ENCODE measurements around the gene NPL. TPM values are rescaled to one million over a fixed set of nuclear protein-coding genes. Genes with fewer than 3 reads are reported as not detected.

NPL gene
- total and polyA plus RNA-seq, 2 of the 13 experiments (the other 11 are each of a cell fraction or from before 2014, with no cell fraction given), result 0.03 to 0.04 TPM

GRCh38 chr1:182756423-182756822 lies 33.1 kb upstream of the NPL start:
- POLR2A ChIA-PET, result no interaction called here
- Histone ChIP-seq H3K27me3 (ENCODE audit: control insufficient read depth in 1 of 2, insufficient read depth in 2 of 2, low read length in 2 of 2) (0 out of 5 replicates have a peak, but pooled peaks cover 0 to 4% of the 10 kb centered on the region in 2 experiments), H4K20me1 (ENCODE audit: insufficient read depth, low read length) (no peaks in the 10 kb centered on the region)

More at GRCh38 chr1:182756423-182756822, 33.1 kb upstream of the NPL start:
- BruUV-seq (replicated peaks), result no TSS peak
- TF ChIP-seq ZNF883 (CRISPR knock-in tag; IDR thresholded peaks at IDR 0.05; ENCODE audit: not compliant biosample characterization) (no peak), TCF7 (IDR thresholded peaks at IDR 0.05; ENCODE audit: low read depth) (no peak), ZNF776 (CRISPR knock-in tag; IDR thresholded peaks at IDR 0.05) (no peak), NFKBIZ (CRISPR knock-in tag; IDR thresholded peaks at IDR 0.05) (no peak), ZFP62 (CRISPR knock-in tag; IDR thresholded peaks at IDR 0.05) (no peak), ZNF691 (CRISPR knock-in tag; IDR thresholded peaks at IDR 0.05; ENCODE audit: borderline replicate concordance, low read depth) (no peak), ELK4 (CRISPR knock-in tag; IDR thresholded peaks at IDR 0.05; ENCODE audit: borderline replicate concordance) (no peak), IKZF4 (CRISPR knock-in tag; IDR thresholded peaks at IDR 0.05; ENCODE audit: borderline replicate concordance, low read depth, not compliant biosample characterization) (no peak), TEAD2 (CRISPR knock-in tag; IDR thresholded peaks at IDR 0.05) (no peak), ZBTB7A (CRISPR knock-in tag; IDR thresholded peaks at IDR 0.05) (no peak), NFKB2 (CRISPR knock-in tag; IDR thresholded peaks at IDR 0.05; ENCODE audit: borderline replicate concordance) (no peak), IKZF1 (IDR thresholded peaks at IDR 0.05) (no peak), ZNF878 (CRISPR knock-in tag; IDR thresholded peaks at IDR 0.05) (no peak), HDAC2 (CRISPR knock-in tag; IDR thresholded peaks at IDR 0.05) (no peak), ZNF354B (CRISPR knock-in tag; IDR thresholded peaks at IDR 0.05) (no peak), DNMT1 (CRISPR knock-in tag; IDR thresholded peaks at IDR 0.05) (no peak), MLLT10 (CRISPR knock-in tag; IDR thresholded peaks at IDR 0.05) (no peak), SRF (IDR thresholded peaks at IDR 0.05; ENCODE audit: low read depth, low read length) (no peak)
- no peaks in the 10 kb centered on the region for H3K4me1 ChIP-seq (ENCODE audit: insufficient read depth, low read length)
- no peak overlapping the region for H3K27ac ChIP-seq (ENCODE audit: extremely low read length, insufficient read depth, low read length)
- CTCF ChIA-PET (ENCODE audit: low intra/inter-chr PET ratio, low total read pairs), result no interaction called here
- H3K9me3 ChIP-seq (ENCODE audit: low read length), result peaks cover 6% of the 10 kb centered on the region
- no peak overlapping the region for H3K4me2 ChIP-seq (ENCODE audit: low read depth, low read length)
- in situ Hi-C loops (cut with HindIII; ENCODE audit: extremely low pct_ligation_motif_present, low pct_unique_long_range_greater_than_20kb), result no loop called here
- intact Hi-C loops (cut with micrococcal nuclease; ENCODE audit: unreplicated experiment), result no loop called here
- no peak overlapping the region for H2AFZ ChIP-seq (ENCODE audit: low read length)
- FAIRE-seq (no peak), DNase-seq (ENCODE audit: low spot score) (no peak), ATAC-seq (no peak)
- no peak overlapping the region for H3K4me3 ChIP-seq (replicated peaks in 1 of 3; ENCODE audit: insufficient read depth in 1 of 3, low read depth in 2 of 3, low read length in 3 of 3)
- no peak overlapping the region for H3K9ac ChIP-seq (ENCODE audit: insufficient read depth, low read depth, low read length)
- no peaks in the 10 kb centered on the region for H3K79me2 ChIP-seq (ENCODE audit: insufficient read depth, low read length)
- H3K36me3 ChIP-seq (replicated peaks in 1 of 2; ENCODE audit: control insufficient read depth in 1 of 2, insufficient read depth in 2 of 2, low read length in 2 of 2), result no peaks in the 10 kb centered on the region

Measured in HepG2 (cell line).